Ovary (tissue), 9 donors: ENCODE measurements around the gene MOXD1. TPM values are rescaled to one million over a fixed set of nuclear protein-coding genes. Genes with fewer than 3 reads are reported as not detected.

Experiments used
- DNase-seq, 5 donors: peaks; one replicate each; pipeline ENCODE4 v3.0.0-alpha.2; 2019 to 2020
- H3K27ac ChIP-seq, 2 donors: fragments of 200-600 bp; one replicate each; pipeline versions ENCODE4 v1.5.1 to v1.8.0; 2019 to 2022
- H3K27me3 ChIP-seq: fragments of 200-600 bp; one replicate; pipeline ENCODE4 v1.8.0; 2022
- H3K36me3 ChIP-seq: fragments of 200-600 bp; sonication (generic); one replicate; pipeline ENCODE4 v1.5.1; 2019
- H3K4me1 ChIP-seq: one replicate; pipeline ENCODE4 v1.8.1; 2013; ENCODE audit warnings: mild to moderate bottlenecking, moderate library complexity; ENCODE audit not compliant: insufficient read depth
- H3K4me3 ChIP-seq: fragments of 200-600 bp; sonication (generic); one replicate; pipeline ENCODE4 v1.5.1; 2017
- H3K9me3 ChIP-seq, 2 donors: fragments of 200-600 bp in 1 of 2; sonication (generic) in 1 of 2; one replicate each; pipeline versions ENCODE4 v1.5.1 to v1.8.1; 2013 to 2019; ENCODE audit warnings: mild to moderate bottlenecking in 1 of 2, moderate library complexity in 1 of 2
- EP300 ChIP-seq: sonication (generic); formaldehyde crosslinking; IDR thresholded peaks from one replicate; pipeline ENCODE4 v1.6.1; 2017; ENCODE audit warnings: antibody characterized with exemption
- POLR2A ChIP-seq: fragments of 450-650 bp; IDR thresholded peaks from one replicate; pipeline ENCODE4 v1.6.1; 2017; ENCODE audit warnings: antibody characterized with exemption, mild to moderate bottlenecking, moderate library complexity
- WGBS, 3 donors: extraction: QIAGEN DNeasy Blood & Tissue Kit in 1 of 3; methylation state at CpG; one replicate each; pipeline versions ENCODE4 v1.1.5 to v1.1.7; 2013 to 2017; 5-methylcytosine and 5-hydroxymethylcytosine counted together
- intact Hi-C, 4 donors: fragments of 100-400 bp; cut with DNase I; formaldehyde crosslinking; loops; one replicate each; pipeline versions ENCODE4 v1.11.0 to v1.15.1; 2022 to 2023
- polyA plus RNA-seq, 2 donors: library from polyadenylated mRNA; stranded (reverse); fragments of 200-250 nt in 1 of 2; fragments of 350-450 nt in 1 of 2; fragmentation: Illumina TruSeq in 1 of 2; extraction: RNeasy Lipid Tissue Mini Kit (QIAGEN cat#74804) in 1 of 2; gene quantifications; one replicate each; pipeline ENCODE4 v1.2.3, GENCODE V29; 2013 to 2014
- total RNA-seq, 7 donors: library from RNA; depleted of rRNA in 2 of 7; stranded (reverse); fragments of >200 nt in 2 of 7; fragmentation: NEBNext Ultra II Directional in 3 of 7; extraction: Animal tissue kit (Norgen Biotek cat#: 25700) in 3 of 7; gene quantifications; one replicate each; pipeline versions ENCODE4 v1.1.0 to v1.2.4, GENCODE V29; 2016 to 2023
- TF ChIP-seq, protein P1 (sequence below), 3 donors: fragments of 450-650 bp in 2 of 3; fragments of 200-600 bp in 1 of 3; IDR thresholded peaks; one replicate each; pipeline versions ENCODE4 v1.5.1 to v1.8.0; 2016 to 2022; ENCODE audit warnings: antibody characterized with exemption in 3 of 3, mild to moderate bottlenecking in 1 of 3
- donor health status: DM: no; HTN: no; CAD: no; lungs with moderate emphysema.
- donor health status: DM: no; HTN: no; CAD: no.
- donor health status: Bipolar disorder and iron deficiency.
- donor health status: DM: yes; HTN: yes; CAD: no.
- donor health status: DM: no; HTN: no; CAD: no.
- donor health status: DM: yes; HTN: yes; CAD: no.

MOXD1 gene
- total and polyA plus RNA-seq, 9 donors: 0.31 to 4.2 (median 0.77) TPM

DNA sequence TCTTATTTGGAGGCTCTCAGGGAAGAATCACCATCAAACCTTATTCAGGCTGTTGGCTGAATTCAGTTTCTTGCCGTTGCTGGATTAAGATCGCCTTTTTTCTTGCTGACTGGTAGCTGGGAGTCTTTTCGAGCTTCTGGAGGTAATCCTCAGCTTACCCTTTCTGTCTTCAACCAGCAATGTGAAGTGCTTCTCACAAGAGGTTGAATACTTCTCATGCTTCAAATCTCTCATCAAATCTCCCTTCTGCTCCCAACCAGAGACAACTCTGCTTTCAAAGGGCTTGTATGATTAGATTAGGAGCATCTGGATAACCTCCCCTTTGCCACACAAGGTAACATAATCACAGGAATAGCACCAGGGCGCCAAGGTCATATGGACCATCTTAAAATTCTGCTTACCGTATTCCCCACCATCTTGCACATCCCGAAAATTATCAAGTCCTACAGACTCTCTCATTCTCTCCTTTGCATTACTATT lies 137.2 kb downstream of the MOXD1 start:
- Histone ChIP-seq H3K9me3 (no peaks in the 10 kb centered on the region), H3K27me3 (no peaks in the 10 kb centered on the region), H3K4me1 (no peaks in the 10 kb centered on the region), H3K4me3 (no peak overlapping the region), H3K27ac (no peak overlapping the region), H3K36me3 (no peaks in the 10 kb centered on the region)
- DNase-seq: no peak
- intact Hi-C loops: no loop called here
- TF ChIP-seq EP300: no peak
- no peak for TF ChIP-seq POLR2A
- WGBS, 3 donors: 93 to 96% (median 94%) methylated on average over 6 of the region's 6 CpGs

DNA sequence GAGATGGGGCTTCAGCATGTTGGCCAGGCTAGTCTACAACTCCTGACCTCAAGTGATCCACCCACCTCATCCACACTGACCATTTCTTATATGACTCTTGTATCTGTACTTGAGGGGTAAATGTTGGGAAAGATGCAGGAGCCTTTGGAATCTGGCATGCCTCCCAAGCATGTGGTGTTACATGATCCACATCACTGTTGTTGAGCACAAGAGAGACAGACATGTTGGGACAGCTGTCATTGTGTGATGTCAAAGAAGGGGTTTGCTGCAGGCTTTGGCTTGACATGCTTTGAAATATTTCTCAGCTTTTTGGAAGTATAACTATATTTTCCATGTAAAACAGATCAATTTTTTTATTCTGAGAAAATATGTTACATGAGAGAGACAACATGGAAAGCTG lies 139.9 kb downstream of the MOXD1 start:
- no peak for DNase-seq
- no peaks in the 10 kb centered on the region for H3K4me1 ChIP-seq
- no peak overlapping the region for H3K27ac ChIP-seq
- no peak overlapping the region for H3K4me3 ChIP-seq
- H3K36me3 ChIP-seq: no peaks in the 10 kb centered on the region
- intact Hi-C loops: no loop called here
- no peaks in the 10 kb centered on the region for H3K9me3 ChIP-seq
- TF ChIP-seq POLR2A (no peak), EP300 (no peak)
- TF ChIP-seq, protein P1, sequence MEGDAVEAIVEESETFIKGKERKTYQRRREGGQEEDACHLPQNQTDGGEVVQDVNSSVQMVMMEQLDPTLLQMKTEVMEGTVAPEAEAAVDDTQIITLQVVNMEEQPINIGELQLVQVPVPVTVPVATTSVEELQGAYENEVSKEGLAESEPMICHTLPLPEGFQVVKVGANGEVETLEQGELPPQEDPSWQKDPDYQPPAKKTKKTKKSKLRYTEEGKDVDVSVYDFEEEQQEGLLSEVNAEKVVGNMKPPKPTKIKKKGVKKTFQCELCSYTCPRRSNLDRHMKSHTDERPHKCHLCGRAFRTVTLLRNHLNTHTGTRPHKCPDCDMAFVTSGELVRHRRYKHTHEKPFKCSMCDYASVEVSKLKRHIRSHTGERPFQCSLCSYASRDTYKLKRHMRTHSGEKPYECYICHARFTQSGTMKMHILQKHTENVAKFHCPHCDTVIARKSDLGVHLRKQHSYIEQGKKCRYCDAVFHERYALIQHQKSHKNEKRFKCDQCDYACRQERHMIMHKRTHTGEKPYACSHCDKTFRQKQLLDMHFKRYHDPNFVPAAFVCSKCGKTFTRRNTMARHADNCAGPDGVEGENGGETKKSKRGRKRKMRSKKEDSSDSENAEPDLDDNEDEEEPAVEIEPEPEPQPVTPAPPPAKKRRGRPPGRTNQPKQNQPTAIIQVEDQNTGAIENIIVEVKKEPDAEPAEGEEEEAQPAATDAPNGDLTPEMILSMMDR (IDR thresholded peaks at IDR 0.05): no peak
- H3K27me3 ChIP-seq: no peaks in the 10 kb centered on the region

GRCh38 chr6:132259070-132259469 lies 142.2 kb downstream of the MOXD1 start:
- no peaks in the 10 kb centered on the region for H3K4me1 ChIP-seq
- H3K27me3 ChIP-seq: no peaks in the 10 kb centered on the region
- no peak overlapping the region for H3K4me3 ChIP-seq
- DNase-seq: no peak
- no peaks in the 10 kb centered on the region for H3K36me3 ChIP-seq
- intact Hi-C loops: no loop called here
- TF ChIP-seq POLR2A: no peak
- TF ChIP-seq, protein P1 (IDR thresholded peaks at IDR 0.05): no peak
- TF ChIP-seq EP300: no peak
- H3K9me3 ChIP-seq: no peaks in the 10 kb centered on the region
- 73 to 81% (median 77%) methylated on average over 2 of the region's 2 CpGs for WGBS, 3 donors
- H3K27ac ChIP-seq: no peak overlapping the region

- Histone ChIP-seq H3K36me3 (no peaks in the 10 kb centered on the region), H3K27me3 (no peaks in the 10 kb centered on the region), H3K4me1 (no peaks in the 10 kb centered on the region), H3K27ac (no peak overlapping the region), H3K4me3 (no peak overlapping the region), H3K9me3 (no peaks in the 10 kb centered on the region)
- WGBS, 3 donors: 96 to 98% (median 97%) methylated on average over 1 of the region's 1 CpG
- no peak for DNase-seq
- intact Hi-C loops: no loop called here
- TF ChIP-seq EP300 (no peak), POLR2A (no peak)
- TF ChIP-seq, protein P1 (IDR thresholded peaks at IDR 0.05): no peak
These were observed 143.7 kb downstream of the MOXD1 start for GRCh38 chr6:132257561-132257960.

DNA sequence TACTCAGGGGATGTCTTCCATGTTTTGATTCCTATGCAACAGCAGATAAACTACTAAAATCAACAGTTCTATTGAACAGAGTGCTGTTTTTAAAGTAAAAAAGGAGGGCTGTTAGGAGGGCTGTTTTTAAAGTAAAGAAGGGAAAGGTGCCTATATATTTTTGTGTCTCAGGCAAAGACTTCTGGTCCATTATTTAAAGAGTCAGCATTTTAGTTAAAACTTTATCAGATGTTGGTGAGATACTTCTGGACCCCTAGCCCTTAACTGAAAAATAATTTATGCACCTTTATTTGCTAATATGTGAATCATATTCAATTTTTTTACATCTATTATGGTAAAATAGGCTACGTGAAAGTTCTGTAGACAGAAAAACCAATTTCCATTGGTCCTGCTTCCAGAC lies 144.8 kb downstream of the MOXD1 start:
- Histone ChIP-seq H3K27me3 (no peaks in the 10 kb centered on the region), H3K9me3 (peaks cover 0 to 5% of the 10 kb centered on the region in 2 donors), H3K36me3 (no peaks in the 10 kb centered on the region), H3K4me1 (no peaks in the 10 kb centered on the region), H3K27ac (no peak overlapping the region), H3K4me3 (no peak overlapping the region)
- TF ChIP-seq, protein P1 (IDR thresholded peaks at IDR 0.05): no peak
- no peak for TF ChIP-seq POLR2A
- intact Hi-C loops: no loop called here
- 69 to 96% (median 94%) methylated on average over 1 of the region's 1 CpG for WGBS, 3 donors
- no peak for DNase-seq
